ENCODE data around the gene ASRGL1.

The ASRGL1 gene

GRCh38 chr11:62393061-62393611, 55.9 kb downstream of the ASRGL1 start:
- no peak for DNase-seq

- DNase-seq, result no peak
Measured at GRCh38 chr11:62393735-62394134, 56.5 kb downstream of the ASRGL1 start.

DNA sequence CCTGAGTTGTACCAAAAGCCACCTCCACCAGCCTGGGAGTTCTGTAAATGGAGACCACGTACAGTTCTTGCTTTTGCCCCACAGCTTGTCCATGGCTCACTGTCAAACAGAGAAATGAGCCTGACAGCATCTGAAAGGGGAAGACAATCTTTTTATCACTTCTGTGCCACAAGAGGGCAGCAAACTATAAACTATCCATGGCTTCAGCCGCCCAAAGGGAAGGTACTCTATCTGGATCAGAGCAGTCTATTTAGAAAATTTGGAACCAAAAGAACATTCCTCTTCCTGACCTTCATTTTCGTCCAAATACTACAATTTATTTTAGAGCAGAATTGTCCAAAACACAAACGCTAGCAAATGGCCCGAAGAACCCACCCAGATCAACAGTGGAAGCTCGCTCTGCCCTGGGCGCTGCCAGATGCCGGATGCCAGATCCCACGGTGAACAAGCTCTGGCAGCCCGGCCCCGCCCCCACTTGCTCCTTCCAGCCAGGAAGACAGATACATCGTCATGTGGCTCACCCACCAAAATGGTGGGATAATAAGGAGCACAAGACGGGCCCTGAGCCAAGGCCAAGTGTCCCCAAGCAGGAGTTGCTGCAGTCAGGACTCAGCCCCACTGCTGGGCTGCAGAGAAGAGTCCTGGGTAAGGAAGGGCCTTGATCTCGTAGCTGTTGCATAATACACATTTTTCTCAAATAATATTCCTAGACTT, 57.7 kb downstream of the ASRGL1 start:
- peak; percentile 87 for DNase-seq

- no peak for DNase-seq
Measured at GRCh38 chr11:62395885-62396551, 58.8 kb downstream of the ASRGL1 start.

- DNase-seq, result peak; percentile 48
Measured at GRCh38 chr11:62398011-62398994, 61.1 kb downstream of the ASRGL1 start.

- no peak for DNase-seq
Measured at GRCh38 chr11:62399172-62399877, 62.1 kb downstream of the ASRGL1 start.

DNA sequence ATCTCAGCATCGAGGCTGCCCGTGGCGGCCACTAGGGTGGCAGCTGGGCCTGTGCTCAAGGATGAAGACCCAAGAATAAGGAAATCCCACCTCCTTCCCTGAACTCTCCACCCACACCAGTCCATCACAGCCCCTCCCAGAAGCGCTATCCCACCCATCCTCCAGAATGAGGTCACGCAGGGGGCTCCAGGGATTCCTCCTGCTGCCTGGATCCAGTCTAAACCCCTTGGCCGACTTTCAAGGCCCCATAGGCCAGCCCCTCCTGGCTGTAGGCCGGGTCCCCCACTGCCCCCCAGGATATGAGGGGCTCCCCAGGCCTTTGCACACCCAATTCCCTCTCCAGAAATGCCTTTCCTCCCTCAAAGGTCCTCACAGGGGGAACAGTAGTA, 62.6 kb downstream of the ASRGL1 start:
- peak; percentile 92 for DNase-seq

DNA sequence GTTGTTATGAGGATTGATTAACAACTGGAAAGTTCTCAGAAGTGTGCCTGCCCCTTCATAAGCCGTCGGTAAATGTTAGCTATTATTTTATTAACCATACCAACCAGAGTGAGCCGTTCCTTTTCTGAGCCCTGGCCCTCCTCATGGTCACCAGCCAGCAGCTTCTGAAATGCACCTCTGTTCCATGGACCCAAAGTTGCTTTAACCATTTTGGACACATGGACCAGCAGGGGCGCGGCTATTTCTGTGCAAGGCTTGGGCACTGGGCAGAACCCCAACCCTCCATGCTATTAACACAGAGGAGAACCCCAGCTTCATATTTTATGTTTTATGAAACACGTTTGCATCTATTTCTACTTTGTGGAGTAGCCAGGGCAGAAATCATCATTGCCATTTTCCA, 63.0 kb downstream of the ASRGL1 start:
- DNase-seq, result no peak

DNA sequence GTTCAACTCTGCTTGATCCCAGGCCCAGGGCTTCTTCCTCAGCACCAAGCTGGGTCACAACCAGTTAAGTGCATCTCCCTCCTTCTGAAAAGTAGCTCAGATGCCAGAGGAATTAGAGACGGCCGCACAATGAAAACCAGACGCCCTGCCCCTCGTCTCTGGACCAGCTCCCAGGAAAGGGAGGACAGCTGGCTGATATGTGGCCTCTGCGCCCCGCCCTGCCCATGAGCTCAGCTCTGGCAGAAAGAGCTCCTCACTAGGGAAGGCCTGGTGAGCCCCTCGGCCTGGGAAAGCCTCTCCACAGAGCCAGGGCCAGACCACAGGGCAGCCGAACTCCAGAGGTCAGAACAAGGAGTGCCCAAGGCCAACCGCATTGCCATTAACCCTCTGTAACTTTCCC, 63.5 kb downstream of the ASRGL1 start:
- peak; percentile 95 for DNase-seq

DNA sequence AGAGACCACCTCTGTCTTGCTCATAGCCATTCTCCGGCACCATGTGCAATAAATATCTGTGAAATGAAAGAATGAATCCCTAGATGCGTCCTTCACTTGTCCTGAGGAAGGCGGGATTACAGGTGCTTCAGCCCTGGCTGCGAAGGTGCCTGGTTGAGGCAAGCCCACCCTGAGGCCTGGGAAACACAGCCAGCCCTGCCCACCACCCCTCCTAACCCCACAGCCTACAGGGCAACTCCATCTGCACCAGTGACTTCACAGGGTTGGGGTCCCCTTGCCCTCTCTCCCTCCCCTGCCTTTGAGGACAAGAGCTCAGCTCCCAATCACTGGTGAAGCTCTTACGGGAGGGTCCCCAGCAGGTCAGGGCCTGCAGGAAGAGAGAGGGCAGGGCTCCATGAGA, 64.1 kb downstream of the ASRGL1 start:
- no peak for DNase-seq

DNA sequence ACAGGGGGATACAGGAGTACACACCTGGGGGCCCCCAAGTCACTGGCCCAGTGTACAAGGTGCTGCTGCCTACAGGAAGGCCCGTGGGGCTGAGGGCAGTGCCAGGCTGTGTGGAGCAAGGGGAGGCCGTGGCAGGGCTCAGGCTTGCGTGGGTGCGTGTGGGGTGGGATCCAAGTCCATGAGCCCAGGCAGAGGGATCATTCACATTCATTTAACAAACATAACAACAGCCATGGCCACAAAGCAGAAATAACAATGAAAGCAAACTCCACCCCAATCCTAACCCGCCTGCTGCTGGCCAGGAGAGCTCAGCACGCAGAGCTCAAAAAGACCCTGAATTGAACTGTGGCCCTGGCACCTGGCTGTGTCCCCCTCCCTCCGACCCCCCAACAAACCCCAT, 64.6 kb downstream of the ASRGL1 start:
- no peak for DNase-seq

GRCh38 chr11:62402226-62402959, 65.1 kb downstream of the ASRGL1 start:
- peak; percentile 48 for DNase-seq

- DNase-seq, result no peak
Measured at GRCh38 chr11:62402960-62403730, 65.9 kb downstream of the ASRGL1 start.

DNA sequence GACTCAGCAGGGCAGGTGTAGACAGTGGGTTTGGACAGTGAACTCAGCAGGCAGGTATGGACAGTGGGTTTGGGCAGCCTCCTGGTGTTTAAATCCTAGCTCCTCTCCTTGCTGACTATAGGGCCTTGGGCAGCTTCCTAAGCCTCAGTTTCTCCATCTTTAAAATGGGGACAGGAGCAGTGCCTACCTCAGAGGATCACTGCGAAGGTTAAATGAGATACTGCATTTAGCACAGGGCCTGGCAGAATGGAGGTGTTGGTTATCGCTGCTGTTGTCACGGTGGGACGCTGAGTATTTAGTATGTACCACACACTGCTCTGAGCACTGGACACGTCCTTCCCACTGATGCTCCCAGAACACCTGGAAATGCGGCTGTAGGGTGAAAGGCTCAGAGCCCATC, 67.2 kb downstream of the ASRGL1 start:
- no peak for DNase-seq

- DNase-seq, result no peak
Measured at GRCh38 chr11:62404901-62405300, 67.7 kb downstream of the ASRGL1 start.

DNA sequence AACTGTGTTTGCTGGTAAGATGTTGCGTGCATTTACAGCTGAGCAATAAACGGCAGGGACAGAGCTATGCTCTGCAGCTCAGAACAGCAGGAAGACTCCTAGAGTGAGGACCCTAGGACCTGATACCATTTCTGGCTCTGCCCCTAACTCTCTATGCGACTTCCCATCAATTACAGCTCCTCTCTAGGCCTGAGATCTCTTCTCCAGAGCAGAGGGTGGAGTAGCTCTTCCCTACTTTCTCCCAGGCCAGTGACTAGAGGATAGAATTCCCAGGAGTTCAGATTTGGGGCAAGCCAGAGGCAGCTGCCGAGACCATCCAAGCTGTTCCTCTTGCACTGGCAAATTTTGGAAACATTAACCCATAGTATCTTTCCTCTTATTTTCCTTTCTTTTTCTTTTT, 68.8 kb downstream of the ASRGL1 start:
- DNase-seq, result no peak

- no peak for DNase-seq
Measured at GRCh38 chr11:62409831-62410230, 72.6 kb downstream of the ASRGL1 start.

DNA sequence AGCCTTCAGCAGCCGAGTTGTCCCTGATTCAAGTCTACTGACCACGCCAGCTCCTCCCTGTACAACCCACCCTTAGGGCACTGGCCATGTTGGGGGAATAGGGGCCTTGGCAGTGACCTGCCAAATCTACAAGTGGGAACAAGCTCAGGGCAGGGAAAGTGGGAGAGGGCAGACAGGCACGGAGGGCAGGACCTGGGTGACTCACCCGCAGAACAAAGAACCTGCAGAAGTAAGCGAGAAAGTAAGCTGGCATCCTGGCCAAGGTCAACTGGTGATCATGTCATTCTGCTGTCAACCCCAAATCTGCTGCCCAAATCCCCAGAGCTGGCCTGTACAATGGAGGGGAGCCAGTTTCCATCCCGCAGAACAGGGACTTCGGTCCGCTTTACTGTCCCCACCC, 73.7 kb downstream of the ASRGL1 start:
- DNase-seq, result no peak

DNA sequence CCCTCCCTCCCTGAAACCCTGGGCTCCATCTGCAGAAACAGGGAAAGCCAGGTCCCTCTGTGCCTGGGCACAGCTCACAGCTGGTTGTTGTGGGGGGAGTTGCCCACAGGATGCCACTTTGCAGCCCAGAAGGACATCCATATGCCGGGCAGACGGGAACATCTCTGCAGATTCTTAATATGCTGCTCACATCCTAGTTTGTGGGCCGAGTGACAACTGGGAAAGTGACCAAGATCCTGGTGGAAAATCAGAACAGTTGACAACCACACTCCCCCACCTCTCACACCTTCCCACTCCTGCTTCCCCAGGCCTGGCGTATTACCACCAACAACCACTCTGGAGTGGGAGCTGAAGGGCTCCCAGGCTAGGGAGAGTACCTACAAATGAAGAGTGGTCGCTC, 74.3 kb downstream of the ASRGL1 start:
- DNase-seq, result peak; percentile 52

GRCh38 chr11:62413060-62413696, 75.9 kb downstream of the ASRGL1 start:
- no peak for DNase-seq

Data from right hindlimb (tissue), 1 donor.